ENCODE results near the gene NHSL2. TPM values are rescaled to one million over a fixed set of nuclear protein-coding genes. Genes with fewer than 3 reads are reported as not detected.

The NHSL2 gene
- total and polyA plus RNA-seq, 4 donors, result 1.4 to 9.9 (median 4.7) TPM

GRCh38 chrX:72102126-72102525 is 191.5 kb downstream of the NHSL2 start:
- Histone ChIP-seq H3K4me1 (ENCODE audit: control insufficient read depth in 5 of 5, insufficient read depth in 5 of 5, low read length in 5 of 5) (peaks cover 0 to 9% (median 0%) of the 10 kb centered on the region in 5 donors), H3K9me3 (ENCODE audit: control insufficient read depth in 4 of 4, insufficient read depth in 3 of 4, low read length in 3 of 4) (peaks cover 0 to 2% (median 1%) of the 10 kb centered on the region in 4 donors), H3K4me3 (no peak overlapping the region), H3K9ac (ENCODE audit: insufficient read depth in 1 of 2, low read length in 2 of 2) (no peak overlapping the region), H3K27me3 (ENCODE audit: control insufficient read depth in 3 of 3, insufficient read depth in 3 of 3, low read length in 2 of 3) (peaks cover 0 to 9% (median 6%) of the 10 kb centered on the region in 3 donors), H3K27ac (ENCODE audit: low read depth in 1 of 2, low read length in 1 of 2) (no peak overlapping the region), H3K36me3 (ENCODE audit: control insufficient read depth in 4 of 4, insufficient read depth in 4 of 4, low read length in 4 of 4) (no peaks in the 10 kb centered on the region)
- WGBS, 2 donors, result 53 to 63% methylated on average over 2 of the region's 2 CpGs
- ATAC-seq (ENCODE audit: insufficient read depth, low FRiP score) (no peak), DNase-seq (no peak)
- no peak for TF ChIP-seq CTCF (IDR thresholded peaks at IDR 0.05; ENCODE audit: control extremely low read depth, extremely low read depth)

- WGBS, 2 donors, result 52 to 68% methylated on average over 4 of the region's 4 CpGs
- TF ChIP-seq CTCF (IDR thresholded peaks at IDR 0.05; ENCODE audit: control extremely low read depth, extremely low read depth), result no peak
- DNase-seq (no peak), ATAC-seq (ENCODE audit: insufficient read depth, low FRiP score) (no peak)
- Histone ChIP-seq H3K4me1 (ENCODE audit: control insufficient read depth in 5 of 5, insufficient read depth in 5 of 5, low read length in 5 of 5) (peaks cover 0 to 9% (median 0%) of the 10 kb centered on the region in 5 donors), H3K36me3 (ENCODE audit: control insufficient read depth in 4 of 4, insufficient read depth in 4 of 4, low read length in 4 of 4) (no peaks in the 10 kb centered on the region), H3K27me3 (ENCODE audit: control insufficient read depth in 3 of 3, insufficient read depth in 3 of 3, low read length in 2 of 3) (peaks cover 0 to 13% (median 6%) of the 10 kb centered on the region in 3 donors), H3K27ac (ENCODE audit: low read depth in 1 of 2, low read length in 1 of 2) (no peak overlapping the region), H3K9me3 (ENCODE audit: control insufficient read depth in 4 of 4, insufficient read depth in 3 of 4, low read length in 3 of 4) (peaks cover 0 to 2% (median 1%) of the 10 kb centered on the region in 4 donors), H3K4me3 (no peak overlapping the region), H3K9ac (ENCODE audit: insufficient read depth in 1 of 2, low read length in 2 of 2) (no peak overlapping the region)
Observed at GRCh38 chrX:72102760-72103159, 192.1 kb downstream of the NHSL2 start.

GRCh38 chrX:72105436-72105835 is 194.8 kb downstream of the NHSL2 start:
- ATAC-seq (ENCODE audit: insufficient read depth, low FRiP score), result no peak
- Histone ChIP-seq H3K4me3 (no peak overlapping the region), H3K4me1 (ENCODE audit: control insufficient read depth in 5 of 5, insufficient read depth in 5 of 5, low read length in 5 of 5) (peaks cover 0 to 9% (median 0%) of the 10 kb centered on the region in 5 donors), H3K36me3 (ENCODE audit: control insufficient read depth in 4 of 4, insufficient read depth in 4 of 4, low read length in 4 of 4) (no peaks in the 10 kb centered on the region), H3K9ac (ENCODE audit: insufficient read depth in 1 of 2, low read length in 2 of 2) (no peak overlapping the region), H3K9me3 (ENCODE audit: control insufficient read depth in 4 of 4, insufficient read depth in 3 of 4, low read length in 3 of 4) (peaks cover 0 to 5% (median 0%) of the 10 kb centered on the region in 4 donors), H3K27ac (ENCODE audit: low read depth in 1 of 2, low read length in 1 of 2) (no peak overlapping the region), H3K27me3 (ENCODE audit: control insufficient read depth in 3 of 3, insufficient read depth in 3 of 3, low read length in 2 of 3) (peaks cover 0 to 12% (median 6%) of the 10 kb centered on the region in 3 donors)
- DNase-seq, result no peak
- TF ChIP-seq CTCF (IDR thresholded peaks at IDR 0.05; ENCODE audit: control extremely low read depth, extremely low read depth), result no peak
- 72 to 75% methylated on average over 6 of the region's 6 CpGs for WGBS, 2 donors

- peaks cover 0 to 15% (median 12%) of the 10 kb centered on the region in 3 donors for H3K27me3 ChIP-seq (ENCODE audit: control insufficient read depth in 3 of 3, insufficient read depth in 3 of 3, low read length in 2 of 3)
- WGBS, 2 donors, result 40 to 66% methylated on average over 6 of the region's 6 CpGs
- H3K9me3 ChIP-seq (ENCODE audit: control insufficient read depth in 4 of 4, insufficient read depth in 3 of 4, low read length in 3 of 4), result peaks cover 0 to 5% (median 0%) of the 10 kb centered on the region in 4 donors
- H3K9ac ChIP-seq (ENCODE audit: insufficient read depth in 1 of 2, low read length in 2 of 2), result no peak overlapping the region
- no peak overlapping the region for H3K4me3 ChIP-seq
- no peak overlapping the region for H3K27ac ChIP-seq (ENCODE audit: low read depth in 1 of 2, low read length in 1 of 2)
- DNase-seq (no peak), ATAC-seq (ENCODE audit: insufficient read depth, low FRiP score) (no peak)
- H3K4me1 ChIP-seq (ENCODE audit: control insufficient read depth in 5 of 5, insufficient read depth in 5 of 5, low read length in 5 of 5), result peaks cover 0 to 7% (median 0%) of the 10 kb centered on the region in 5 donors
- TF ChIP-seq CTCF (IDR thresholded peaks at IDR 0.05; ENCODE audit: control extremely low read depth, extremely low read depth), result no peak
- H3K36me3 ChIP-seq (ENCODE audit: control insufficient read depth in 4 of 4, insufficient read depth in 4 of 4, low read length in 4 of 4), result no peaks in the 10 kb centered on the region
Observed at GRCh38 chrX:72107320-72107719, 196.7 kb downstream of the NHSL2 start.
